Peyer's patch (tissue), 4 donors: ENCODE results near the gene SERPINA3.

ENCODE experiments used
- CTCF ChIP-seq, 6 experiments: fragments of 450-650 bp in 4 of 6; fragments of 200-600 bp in 2 of 6; sonication (generic) in 1 of 6; IDR thresholded peaks; one replicate each; pipeline ENCODE4 v1.5.1; 2017 to 2019; ENCODE audit warnings: antibody characterized with exemption in 6 of 6, mild to moderate bottlenecking in 3 of 6, moderate library complexity in 1 of 6
- POLR2A ChIP-seq, 2 donors: fragments of 450-650 bp; IDR thresholded peaks; one replicate each; pipeline ENCODE4 v1.5.1; 2017; ENCODE audit warnings: antibody characterized with exemption in 2 of 2, mild to moderate bottlenecking in 2 of 2, moderate library complexity in 2 of 2

- TF ChIP-seq CTCF (IDR thresholded peaks at IDR 0.05) (no peak), POLR2A (IDR thresholded peaks at IDR 0.05) (no peak)
Observed at GRCh38 chr14:94612174-94612573, at the start of gene SERPINA3.
